MCF 10A (cell line): Measurements from ENCODE around the gene ZNF491. TPM values are rescaled to one million over a fixed set of nuclear protein-coding genes. Genes with fewer than 3 reads are reported as not detected.
A peak's percentile ranks its signal among the peaks of the same experiment; 100 is the strongest.

Experiments used
- BruUV-seq: library from RNA; stranded (reverse); fragments of 400-500 nt; replicated peaks from 2 replicates; lab custom pipeline; 2021; lab: Mats Ljungman, UMichigan
- CTCF ChIA-PET: fragments of 300-600 bp; sonication (Branson Sonifier 250); formaldehyde crosslinking; extraction: SDS; loops from one replicate; lab custom pipeline; 2021; ENCODE audit warnings: antibody characterized with exemption, inconsistent platforms; lab: Yijun Ruan, JAX
- POLR2A ChIA-PET: fragments of 300-600, 350-650 bp; sonication (Branson Sonifier 250); formaldehyde crosslinking; extraction: SDS; loops from one replicate; lab custom pipeline; 2020; ENCODE audit warnings: antibody characterized with exemption, inconsistent platforms; lab: Yijun Ruan, JAX
- DNase-seq: peaks from one replicate; pipeline ENCODE4 v3.0.0-alpha.2; 2018; ENCODE audit not compliant: unreplicated experiment
- H3K27ac Mint-ChIP-seq: one replicate; pipeline ENCODE4 v1.8.0; 2022; ENCODE audit warnings: mild to moderate bottlenecking, low read depth, mixed read lengths; ENCODE audit not compliant: unreplicated experiment
- H3K27me3 Mint-ChIP-seq: one replicate; pipeline ENCODE4 v1.8.0; 2022; ENCODE audit warnings: mixed read lengths; ENCODE audit not compliant: insufficient read depth, unreplicated experiment
- H3K36me3 Mint-ChIP-seq: one replicate; pipeline ENCODE4 v1.8.0; 2022; ENCODE audit warnings: mild to moderate bottlenecking, moderate library complexity, mixed read lengths; ENCODE audit not compliant: insufficient read depth, unreplicated experiment
- H3K4me1 Mint-ChIP-seq: one replicate; pipeline ENCODE4 v1.8.0; 2022; ENCODE audit warnings: mixed read lengths; ENCODE audit not compliant: insufficient read depth, unreplicated experiment
- H3K4me3 Mint-ChIP-seq: one replicate; pipeline ENCODE4 v1.8.0; 2022; ENCODE audit warnings: mild to moderate bottlenecking, moderate library complexity, mixed read lengths; ENCODE audit not compliant: unreplicated experiment
- H3K9me3 Mint-ChIP-seq: one replicate; pipeline ENCODE4 v1.8.0; 2022; ENCODE audit warnings: mixed read lengths; ENCODE audit not compliant: unreplicated experiment
- intact Hi-C: fragments of 100-400 bp; cut with micrococcal nuclease; formaldehyde crosslinking; loops from 2 replicates; pipeline ENCODE4 v1.14.1; 2022
- total RNA-seq: library from RNA; stranded (reverse); gene quantifications from 2 replicates; pipeline ENCODE4 v1.2.3, GENCODE V29; 2022
- TF ChIP-seq, protein P1 (sequence below): fragments of 200-600 bp; IDR thresholded peaks from one replicate; pipeline ENCODE4 v1.8.0; 2022; ENCODE audit warnings: antibody characterized with exemption, mild to moderate bottlenecking; ENCODE audit not compliant: unreplicated experiment

The ZNF491 gene
- total RNA-seq, 1 experiment from 2014 or later = not detected

GRCh38 chr19:11766597-11767591 is 31.4 kb upstream of the ZNF491 start, which contains the start of gene ZNF441:
ZNF441 (plus strand) TSS chr19:11767000; CDS start chr19:11767194, 194 bp downstream.
- peak; percentile 95 for DNase-seq
- peak within 1 kb of the TSS; percentile 96 for H3K27ac Mint-ChIP-seq
- intact Hi-C loops = loop anchor here (1.0 kb wide), 1 partner anchor 28 kb away; no protein-coding TSS in a partner anchor
- BruUV-seq = no TSS peak
- peaks cover 11% of the 10 kb centered on the region for H3K9me3 Mint-ChIP-seq
- POLR2A ChIA-PET = interaction anchor here (0.6 to 2.6 kb wide), 18 partner anchors 9 to 1734 kb away, joined by 3 to 48 read pairs (median 4); partner anchors contain the start of genes GCDH, ZNF136, ZNF20 and ZNF44
- H3K4me1 Mint-ChIP-seq = peaks cover 10% of the 10 kb centered on the region
- CTCF ChIA-PET = interaction anchor here (0.6 to 2.1 kb wide), 6 partner anchors 12 to 484 kb away, joined by 3 to 7 read pairs (median 4); no protein-coding TSS in a partner anchor
- H3K4me3 Mint-ChIP-seq = peak within 1 kb of the TSS; percentile 99
- H3K27me3 Mint-ChIP-seq = no peaks in the 10 kb centered on the region
- TF ChIP-seq, protein P1, sequence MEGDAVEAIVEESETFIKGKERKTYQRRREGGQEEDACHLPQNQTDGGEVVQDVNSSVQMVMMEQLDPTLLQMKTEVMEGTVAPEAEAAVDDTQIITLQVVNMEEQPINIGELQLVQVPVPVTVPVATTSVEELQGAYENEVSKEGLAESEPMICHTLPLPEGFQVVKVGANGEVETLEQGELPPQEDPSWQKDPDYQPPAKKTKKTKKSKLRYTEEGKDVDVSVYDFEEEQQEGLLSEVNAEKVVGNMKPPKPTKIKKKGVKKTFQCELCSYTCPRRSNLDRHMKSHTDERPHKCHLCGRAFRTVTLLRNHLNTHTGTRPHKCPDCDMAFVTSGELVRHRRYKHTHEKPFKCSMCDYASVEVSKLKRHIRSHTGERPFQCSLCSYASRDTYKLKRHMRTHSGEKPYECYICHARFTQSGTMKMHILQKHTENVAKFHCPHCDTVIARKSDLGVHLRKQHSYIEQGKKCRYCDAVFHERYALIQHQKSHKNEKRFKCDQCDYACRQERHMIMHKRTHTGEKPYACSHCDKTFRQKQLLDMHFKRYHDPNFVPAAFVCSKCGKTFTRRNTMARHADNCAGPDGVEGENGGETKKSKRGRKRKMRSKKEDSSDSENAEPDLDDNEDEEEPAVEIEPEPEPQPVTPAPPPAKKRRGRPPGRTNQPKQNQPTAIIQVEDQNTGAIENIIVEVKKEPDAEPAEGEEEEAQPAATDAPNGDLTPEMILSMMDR = no peak
- H3K36me3 Mint-ChIP-seq = no peaks in the 10 kb centered on the region

DNA sequence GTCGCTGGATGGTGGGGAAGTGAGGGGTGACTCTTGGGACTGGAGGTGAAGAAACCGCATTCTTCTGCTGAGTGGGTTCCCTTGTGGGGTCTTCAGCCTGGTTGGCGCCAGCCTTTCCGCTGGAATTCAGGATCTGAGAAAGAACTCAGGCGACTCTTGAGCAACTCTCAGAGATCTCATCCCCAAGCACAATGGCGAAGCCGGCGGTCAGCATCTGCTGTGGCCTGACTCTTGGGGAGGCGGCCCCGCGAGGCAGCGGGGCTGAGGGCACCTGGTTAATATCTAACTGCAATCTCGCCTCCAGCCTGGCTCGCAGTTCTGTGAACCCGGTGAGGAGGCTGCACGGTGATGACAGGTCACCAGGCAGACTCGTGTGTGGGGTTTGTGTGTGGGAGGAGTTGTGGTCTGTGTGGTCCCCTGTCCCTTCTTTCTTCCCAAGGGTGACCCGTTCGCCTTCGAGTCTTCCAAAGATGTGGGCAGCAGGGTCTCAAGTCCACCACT is 30.6 kb upstream of the ZNF491 start:
- DNase-seq = peak; percentile 14
- intact Hi-C loops = loop anchor here (1.0 kb wide), 1 partner anchor 28 kb away; no protein-coding TSS in a partner anchor
- CTCF ChIA-PET = no interaction called here
- TF ChIP-seq, protein P1 = no peak
- no peaks in the 10 kb centered on the region for H3K27me3 Mint-ChIP-seq
- peak overlapping the region; percentile 99 for H3K4me3 Mint-ChIP-seq
- no TSS peak for BruUV-seq
- H3K4me1 Mint-ChIP-seq = peaks cover 10% of the 10 kb centered on the region
- peak overlapping the region; percentile 96 for H3K27ac Mint-ChIP-seq
- POLR2A ChIA-PET = interaction anchor here (1.0 to 2.6 kb wide), 5 partner anchors 25 to 395 kb away, joined by 4 to 9 read pairs (median 4); partner anchors contain the start of gene ZNF136
- H3K9me3 Mint-ChIP-seq = peaks cover 18% of the 10 kb centered on the region
- no peaks in the 10 kb centered on the region for H3K36me3 Mint-ChIP-seq

DNA sequence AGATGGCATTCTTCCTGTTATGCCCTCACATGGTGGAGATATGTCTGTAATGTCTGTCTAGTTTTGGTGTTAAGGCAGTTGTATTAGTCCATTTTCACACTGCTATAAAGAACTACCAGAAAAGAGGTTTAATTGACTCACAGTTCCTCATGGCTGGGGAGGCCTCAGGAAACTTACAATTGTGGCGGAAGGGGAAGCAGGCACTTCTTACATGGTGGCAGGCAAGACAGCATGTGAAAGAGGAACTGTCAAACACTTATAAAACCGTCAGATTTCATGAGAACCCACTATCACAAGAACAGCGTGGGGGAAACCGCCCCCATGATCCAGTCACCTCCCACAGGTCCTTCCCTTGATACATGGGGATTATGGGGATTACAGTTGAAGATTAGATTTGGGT is 28.3 kb upstream of the ZNF491 start:
- H3K4me1 Mint-ChIP-seq = peaks cover 10% of the 10 kb centered on the region
- ChIA-PET POLR2A (no interaction called here), CTCF (interaction anchor here (1.0 kb wide), 1 partner anchor 108 kb away, joined by 4 read pairs; no protein-coding TSS in a partner anchor)
- no TSS peak for BruUV-seq
- H3K27ac Mint-ChIP-seq = no peak overlapping the region
- peaks cover 20% of the 10 kb centered on the region for H3K9me3 Mint-ChIP-seq
- intact Hi-C loops = no loop called here
- DNase-seq = no peak
- TF ChIP-seq, protein P1 = no peak
- H3K36me3 Mint-ChIP-seq = no peaks in the 10 kb centered on the region
- no peak overlapping the region for H3K4me3 Mint-ChIP-seq
- no peaks in the 10 kb centered on the region for H3K27me3 Mint-ChIP-seq
